NCI-H146 (cell line): ENCODE measurements around the gene HOXA7.

Experiments
- DNase-seq: peaks from one replicate; lab custom pipeline; 2025; lab: John Stamatoyannopoulos, UW

Gene HOXA7

GRCh38 chr7:27118580-27118979, 37.9 kb downstream of the HOXA7 start:
- DNase-seq, result no peak

GRCh38 chr7:27117887-27118491, 38.5 kb downstream of the HOXA7 start:
- DNase-seq, result no peak

GRCh38 chr7:27116962-27117886, 39.3 kb downstream of the HOXA7 start:
- no peak for DNase-seq

- DNase-seq, result no peak
Measured at GRCh38 chr7:27116031-27116961, 40.2 kb downstream of the HOXA7 start.

GRCh38 chr7:27115221-27116026, 41.1 kb downstream of the HOXA7 start:
- no peak for DNase-seq

GRCh38 chr7:27114881-27115220, 41.6 kb downstream of the HOXA7 start:
- no peak for DNase-seq

GRCh38 chr7:27113991-27114769, 42.3 kb downstream of the HOXA7 start:
- peak; percentile 62 for DNase-seq

GRCh38 chr7:27112955-27113949, 43.2 kb downstream of the HOXA7 start:
- peak; percentile 33 for DNase-seq

- no peak for DNase-seq
Measured at GRCh38 chr7:27112361-27112760, 44.1 kb downstream of the HOXA7 start.

GRCh38 chr7:27111751-27112277, 44.7 kb downstream of the HOXA7 start:
- no peak for DNase-seq

GRCh38 chr7:27111042-27111750, 45.3 kb downstream of the HOXA7 start:
- DNase-seq, result no peak

- no peak for DNase-seq
Measured at GRCh38 chr7:27110186-27111031, 46.1 kb downstream of the HOXA7 start.

- DNase-seq, result no peak
Measured at GRCh38 chr7:27109466-27110185, 46.8 kb downstream of the HOXA7 start.

- DNase-seq, result no peak
Measured at GRCh38 chr7:27108390-27109127, 47.9 kb downstream of the HOXA7 start.

- no peak for DNase-seq
Measured at GRCh38 chr7:27107391-27108381, 48.8 kb downstream of the HOXA7 start.
